Colonic mucosa (tissue), 4 donors: ENCODE data around the gene FHL3. TPM values are rescaled to one million over a fixed set of nuclear protein-coding genes. Genes with fewer than 3 reads are reported as not detected.

ENCODE experiments used
- DNase-seq: peaks from one replicate; pipeline ENCODE4 v3.0.0-alpha.2; 2020
- H3K27ac ChIP-seq: fragments of 200-600 bp; one replicate; pipeline ENCODE4 v1.8.0; 2021
- H3K27me3 ChIP-seq: fragments of 200-600 bp; one replicate; pipeline ENCODE4 v1.8.0; 2021
- H3K36me3 ChIP-seq: fragments of 200-600 bp; one replicate; pipeline ENCODE4 v1.8.0; 2021
- H3K4me1 ChIP-seq: fragments of 200-600 bp; one replicate; pipeline ENCODE4 v1.8.0; 2021; ENCODE audit warnings: mild to moderate bottlenecking
- H3K4me3 ChIP-seq: fragments of 200-600 bp; one replicate; pipeline ENCODE4 v1.8.0; 2021
- H3K9ac ChIP-seq, 2 donors: one replicate each; pipeline ENCODE4 v1.7.0; 2013; ENCODE audit warnings: control low read depth in 2 of 2, low read depth in 2 of 2, low read length in 2 of 2
- H3K9me3 ChIP-seq: fragments of 200-600 bp; one replicate; pipeline ENCODE4 v1.8.0; 2021
- intact Hi-C: fragments of 100-400 bp; cut with DNase I; formaldehyde crosslinking; loops from one replicate; pipeline ENCODE4 v1.14.1; 2022
- total RNA-seq, 2 donors: library from RNA; stranded (reverse); fragmentation: NEBNext Ultra II Directional in 1 of 2; extraction: Animal tissue kit (Norgen Biotek cat#: 25700) in 1 of 2; gene quantifications; one replicate each; pipeline ENCODE4 v1.2.1, GENCODE V29; 2021
- TF ChIP-seq, protein P1 (sequence below): fragments of 200-600 bp; IDR thresholded peaks from one replicate; pipeline ENCODE4 v1.8.0; 2022; ENCODE audit warnings: antibody characterized with exemption, mild to moderate bottlenecking
- donor health status: healthy.
- donor health status: DM: no; HTN: no; CAD: no.
- donor health status: DM: no; HTN: no; CAD: no.

Gene FHL3
- total RNA-seq, 2 donors from 2014 or later: 2.7 to 7.8 TPM

DNA sequence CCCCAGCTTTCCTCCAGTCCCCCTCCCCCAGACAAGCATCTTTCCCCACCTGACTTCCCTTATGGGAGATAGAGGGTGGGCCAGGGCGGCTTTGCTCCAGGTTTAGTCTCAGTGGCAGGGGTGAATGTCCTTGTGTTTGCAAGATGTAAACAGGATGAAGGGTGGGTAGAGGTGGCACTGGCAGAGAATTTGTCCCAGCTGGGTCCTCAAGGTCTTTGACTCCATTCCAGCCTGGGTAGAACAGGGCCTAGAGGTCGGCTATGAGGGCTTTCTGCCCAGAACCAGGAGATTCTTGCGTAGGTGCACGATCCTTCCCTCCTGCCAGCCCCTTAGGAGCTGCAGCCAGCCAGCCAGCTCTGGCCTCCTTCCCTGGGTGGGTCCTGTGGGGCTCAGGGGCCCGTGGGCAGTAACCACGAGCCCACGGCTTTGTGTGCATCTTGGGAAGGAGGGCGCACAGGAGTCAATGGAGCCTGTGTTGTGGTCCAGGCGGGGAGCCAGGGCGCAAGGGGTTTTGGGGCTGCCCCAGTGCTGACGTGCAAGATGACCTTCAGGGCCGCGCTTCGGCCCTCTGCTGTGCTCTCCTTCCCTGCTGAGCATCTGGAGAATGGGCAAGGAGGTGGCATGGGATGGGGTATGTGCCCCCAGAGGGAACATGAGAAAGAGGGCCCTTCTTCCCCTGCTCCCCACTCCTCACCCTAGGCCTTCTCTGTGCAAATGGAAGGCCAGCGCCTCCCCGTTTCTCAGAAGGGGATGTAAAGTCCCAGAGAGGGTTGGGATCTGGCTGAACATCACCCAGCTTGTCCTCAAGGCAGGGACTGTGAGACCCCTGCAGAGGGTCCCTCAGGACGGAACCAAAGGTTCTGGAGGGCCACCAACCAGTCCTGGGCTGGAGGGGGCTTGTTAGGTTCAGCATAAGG lies 25.5 kb upstream of the FHL3 start:
- TF ChIP-seq, protein P1, sequence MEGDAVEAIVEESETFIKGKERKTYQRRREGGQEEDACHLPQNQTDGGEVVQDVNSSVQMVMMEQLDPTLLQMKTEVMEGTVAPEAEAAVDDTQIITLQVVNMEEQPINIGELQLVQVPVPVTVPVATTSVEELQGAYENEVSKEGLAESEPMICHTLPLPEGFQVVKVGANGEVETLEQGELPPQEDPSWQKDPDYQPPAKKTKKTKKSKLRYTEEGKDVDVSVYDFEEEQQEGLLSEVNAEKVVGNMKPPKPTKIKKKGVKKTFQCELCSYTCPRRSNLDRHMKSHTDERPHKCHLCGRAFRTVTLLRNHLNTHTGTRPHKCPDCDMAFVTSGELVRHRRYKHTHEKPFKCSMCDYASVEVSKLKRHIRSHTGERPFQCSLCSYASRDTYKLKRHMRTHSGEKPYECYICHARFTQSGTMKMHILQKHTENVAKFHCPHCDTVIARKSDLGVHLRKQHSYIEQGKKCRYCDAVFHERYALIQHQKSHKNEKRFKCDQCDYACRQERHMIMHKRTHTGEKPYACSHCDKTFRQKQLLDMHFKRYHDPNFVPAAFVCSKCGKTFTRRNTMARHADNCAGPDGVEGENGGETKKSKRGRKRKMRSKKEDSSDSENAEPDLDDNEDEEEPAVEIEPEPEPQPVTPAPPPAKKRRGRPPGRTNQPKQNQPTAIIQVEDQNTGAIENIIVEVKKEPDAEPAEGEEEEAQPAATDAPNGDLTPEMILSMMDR: no peak
- intact Hi-C loops: no loop called here
- H3K36me3 ChIP-seq: no peaks in the 10 kb centered on the region
- no peak overlapping the region for H3K9ac ChIP-seq
- no peak overlapping the region for H3K4me3 ChIP-seq
- no peaks in the 10 kb centered on the region for H3K9me3 ChIP-seq
- H3K4me1 ChIP-seq: peaks cover 3% of the 10 kb centered on the region
- H3K27me3 ChIP-seq: no peaks in the 10 kb centered on the region
- H3K27ac ChIP-seq: no peak overlapping the region
- DNase-seq: no peak

- Histone ChIP-seq H3K27me3 (no peaks in the 10 kb centered on the region), H3K4me1 (peaks cover 3% of the 10 kb centered on the region), H3K9ac (peak overlapping the region in 1 of 2 donors; percentile 12), H3K27ac (no peak overlapping the region), H3K4me3 (no peak overlapping the region), H3K36me3 (peaks cover 3% of the 10 kb centered on the region), H3K9me3 (no peaks in the 10 kb centered on the region)
- TF ChIP-seq, protein P1: no peak
- intact Hi-C loops: no loop called here
- DNase-seq: no peak
Observed at GRCh38 chr1:38029685-38030511, 24.6 kb upstream of the FHL3 start.

GRCh38 chr1:38029081-38029681 lies 23.9 kb upstream of the FHL3 start:
- Histone ChIP-seq H3K9me3 (no peaks in the 10 kb centered on the region), H3K4me3 (no peak overlapping the region), H3K27me3 (no peaks in the 10 kb centered on the region), H3K27ac (no peak overlapping the region), H3K36me3 (peaks cover 3% of the 10 kb centered on the region), H3K4me1 (peaks cover 3% of the 10 kb centered on the region), H3K9ac (no peak overlapping the region)
- no peak for DNase-seq
- TF ChIP-seq, protein P1: no peak
- intact Hi-C loops: no loop called here

DNA sequence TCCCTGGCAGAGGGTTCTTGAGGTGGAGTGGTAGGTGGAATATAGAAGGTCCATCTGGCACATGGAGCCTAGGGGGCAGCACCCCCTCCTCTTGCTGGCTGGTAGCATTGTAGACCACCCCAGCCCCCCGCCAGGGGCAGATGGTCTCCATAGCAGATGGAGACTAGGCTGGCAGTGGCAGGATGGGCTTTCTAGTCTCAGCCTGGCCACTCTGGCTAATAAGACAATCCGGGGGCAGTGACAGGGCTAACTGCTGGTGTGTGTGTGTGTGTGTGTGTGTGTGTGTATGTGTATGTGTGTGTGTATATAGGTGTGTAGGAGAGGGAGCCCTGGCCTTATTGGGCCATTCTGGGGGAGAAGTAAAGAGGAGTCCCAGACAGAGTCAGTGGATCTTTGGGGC lies 23.4 kb upstream of the FHL3 start:
- Histone ChIP-seq H3K36me3 (peaks cover 3% of the 10 kb centered on the region), H3K9ac (no peak overlapping the region), H3K9me3 (no peaks in the 10 kb centered on the region), H3K27ac (no peak overlapping the region), H3K27me3 (no peaks in the 10 kb centered on the region), H3K4me1 (peaks cover 3% of the 10 kb centered on the region), H3K4me3 (no peak overlapping the region)
- TF ChIP-seq, protein P1: no peak
- intact Hi-C loops: no loop called here
- DNase-seq: no peak

- no peak overlapping the region for H3K9ac ChIP-seq
- H3K36me3 ChIP-seq: peaks cover 3% of the 10 kb centered on the region
- DNase-seq: no peak
- H3K9me3 ChIP-seq: no peaks in the 10 kb centered on the region
- H3K4me1 ChIP-seq: peaks cover 3% of the 10 kb centered on the region
- TF ChIP-seq, protein P1: no peak
- no peak overlapping the region for H3K27ac ChIP-seq
- no peak overlapping the region for H3K4me3 ChIP-seq
- no peaks in the 10 kb centered on the region for H3K27me3 ChIP-seq
- intact Hi-C loops: no loop called here
Observed at GRCh38 chr1:38028105-38028591, 22.8 kb upstream of the FHL3 start.
